ENCODE measurements around the gene COL5A2.

- TF ChIP-seq, protein P1, sequence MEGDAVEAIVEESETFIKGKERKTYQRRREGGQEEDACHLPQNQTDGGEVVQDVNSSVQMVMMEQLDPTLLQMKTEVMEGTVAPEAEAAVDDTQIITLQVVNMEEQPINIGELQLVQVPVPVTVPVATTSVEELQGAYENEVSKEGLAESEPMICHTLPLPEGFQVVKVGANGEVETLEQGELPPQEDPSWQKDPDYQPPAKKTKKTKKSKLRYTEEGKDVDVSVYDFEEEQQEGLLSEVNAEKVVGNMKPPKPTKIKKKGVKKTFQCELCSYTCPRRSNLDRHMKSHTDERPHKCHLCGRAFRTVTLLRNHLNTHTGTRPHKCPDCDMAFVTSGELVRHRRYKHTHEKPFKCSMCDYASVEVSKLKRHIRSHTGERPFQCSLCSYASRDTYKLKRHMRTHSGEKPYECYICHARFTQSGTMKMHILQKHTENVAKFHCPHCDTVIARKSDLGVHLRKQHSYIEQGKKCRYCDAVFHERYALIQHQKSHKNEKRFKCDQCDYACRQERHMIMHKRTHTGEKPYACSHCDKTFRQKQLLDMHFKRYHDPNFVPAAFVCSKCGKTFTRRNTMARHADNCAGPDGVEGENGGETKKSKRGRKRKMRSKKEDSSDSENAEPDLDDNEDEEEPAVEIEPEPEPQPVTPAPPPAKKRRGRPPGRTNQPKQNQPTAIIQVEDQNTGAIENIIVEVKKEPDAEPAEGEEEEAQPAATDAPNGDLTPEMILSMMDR (IDR thresholded peaks at IDR 0.05): no peak
- no peak for TF ChIP-seq POLR2A (IDR thresholded peaks at IDR 0.05)
Measured at GRCh38 chr2:189095101-189095500, 84.5 kb downstream of the COL5A2 start.

Data from lower leg skin (tissue), 3 donors.